Kidney (tissue), 14 donors: Measurements from ENCODE around the gene MTFP1. TPM values are rescaled to one million over a fixed set of nuclear protein-coding genes. Genes with fewer than 3 reads are reported as not detected.

Experiments used
- DNase-seq, 5 donors: peaks; one replicate each; pipeline ENCODE4 v3.0.0-alpha.2; 2013 to 2020
- FAIRE-seq: peaks from 2 replicates; lab custom pipeline; 2012; peaks lifted over from hg19 to GRCh38; lab: Jason Lieb, UNC
- H3K27ac ChIP-seq, 2 donors: one replicate each; pipeline ENCODE4 v1.7.0; 2013; ENCODE audit warnings: low read depth in 2 of 2, low read length in 2 of 2, inconsistent platforms in 1 of 2
- H3K27me3 ChIP-seq: one replicate; pipeline ENCODE4 v1.7.1; 2013; ENCODE audit warnings: low read length, inconsistent platforms; ENCODE audit not compliant: control insufficient read depth, insufficient read depth
- H3K36me3 ChIP-seq, 3 donors: one replicate each; pipeline versions ENCODE4 v1.7.0 to v1.7.1; 2013; ENCODE audit warnings: low read length in 3 of 3, control low read depth in 1 of 3, inconsistent platforms in 1 of 3; ENCODE audit not compliant: insufficient read depth in 3 of 3, control insufficient read depth in 2 of 3
- H3K4me1 ChIP-seq, 3 donors: one replicate each; pipeline versions ENCODE4 v1.7.0 to v1.7.1; 2013; ENCODE audit warnings: low read length in 3 of 3, inconsistent platforms in 1 of 3, low read depth in 1 of 3; ENCODE audit not compliant: control insufficient read depth in 2 of 3, insufficient read depth in 2 of 3
- H3K4me3 ChIP-seq, 3 donors: one replicate each; pipeline versions ENCODE4 v1.7.0 to v1.8.1; 2013; ENCODE audit warnings: low read length in 3 of 3, control low read depth in 1 of 3, inconsistent platforms in 1 of 3
- H3K9ac ChIP-seq, 3 donors: one replicate each; pipeline versions ENCODE4 v1.7.0 to v1.7.1; 2013; ENCODE audit warnings: low read length in 3 of 3, control low read depth in 1 of 3, inconsistent platforms in 1 of 3
- H3K9me3 ChIP-seq, 3 donors: one replicate each; pipeline versions ENCODE4 v1.7.0 to v1.7.1; 2013; ENCODE audit warnings: low read length in 3 of 3, control low read depth in 1 of 3, inconsistent platforms in 1 of 3; ENCODE audit not compliant: control insufficient read depth in 2 of 3, insufficient read depth in 1 of 3
- intact Hi-C: fragments of 100-400 bp; cut with DNase I; formaldehyde crosslinking; loops from one replicate; pipeline ENCODE4 v1.11.1; 2022
- polyA plus RNA-seq: library from polyadenylated mRNA; stranded (reverse); fragments of 350-450 nt; fragmentation: Illumina TruSeq; extraction: RNeasy Lipid Tissue Mini Kit (QIAGEN cat#74804); gene quantifications from one replicate; pipeline ENCODE4 v1.2.3, GENCODE V29; 2014; ENCODE audit warnings: low read depth, low replicate concordance; ENCODE audit not compliant: insufficient read depth
- total RNA-seq: library from RNA; stranded (reverse); fragmentation: NEBNext Ultra II Directional; extraction: Animal tissue kit (Norgen Biotek cat#: 25700); gene quantifications from one replicate; pipeline ENCODE4 v1.2.1, GENCODE V29; 2021
- TF ChIP-seq, protein P1 (sequence below): IDR thresholded peaks from 3 replicates; pipeline ENCODE4 v1.5.1; 2012; ENCODE audit warnings: mild to moderate bottlenecking, moderate library complexity, borderline replicate concordance; ENCODE audit not compliant: insufficient read depth; ENCODE audit errors: extremely low read depth
- donor health status: control.
- donor health status: control.
- donor health status: control.
- donor health status: control.
- donor health status: control.
- donor health status: DM: yes; HTN: yes; CAD: no.
- donor health status: Normal renal cell carcinoma (clear cell type).

The MTFP1 gene
- total and polyA plus RNA-seq, 2 donors from 2014 or later = 8.1 to 82.6 TPM

GRCh38 chr22:30470655-30471054, 45.1 kb downstream of the MTFP1 start:
- H3K27ac ChIP-seq = no peak overlapping the region
- H3K9ac ChIP-seq = no peak overlapping the region
- TF ChIP-seq, protein P1, sequence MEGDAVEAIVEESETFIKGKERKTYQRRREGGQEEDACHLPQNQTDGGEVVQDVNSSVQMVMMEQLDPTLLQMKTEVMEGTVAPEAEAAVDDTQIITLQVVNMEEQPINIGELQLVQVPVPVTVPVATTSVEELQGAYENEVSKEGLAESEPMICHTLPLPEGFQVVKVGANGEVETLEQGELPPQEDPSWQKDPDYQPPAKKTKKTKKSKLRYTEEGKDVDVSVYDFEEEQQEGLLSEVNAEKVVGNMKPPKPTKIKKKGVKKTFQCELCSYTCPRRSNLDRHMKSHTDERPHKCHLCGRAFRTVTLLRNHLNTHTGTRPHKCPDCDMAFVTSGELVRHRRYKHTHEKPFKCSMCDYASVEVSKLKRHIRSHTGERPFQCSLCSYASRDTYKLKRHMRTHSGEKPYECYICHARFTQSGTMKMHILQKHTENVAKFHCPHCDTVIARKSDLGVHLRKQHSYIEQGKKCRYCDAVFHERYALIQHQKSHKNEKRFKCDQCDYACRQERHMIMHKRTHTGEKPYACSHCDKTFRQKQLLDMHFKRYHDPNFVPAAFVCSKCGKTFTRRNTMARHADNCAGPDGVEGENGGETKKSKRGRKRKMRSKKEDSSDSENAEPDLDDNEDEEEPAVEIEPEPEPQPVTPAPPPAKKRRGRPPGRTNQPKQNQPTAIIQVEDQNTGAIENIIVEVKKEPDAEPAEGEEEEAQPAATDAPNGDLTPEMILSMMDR = no peak
- no peaks in the 10 kb centered on the region for H3K9me3 ChIP-seq
- intact Hi-C loops = no loop called here
- no peak overlapping the region for H3K4me3 ChIP-seq
- no peak for DNase-seq
- FAIRE-seq = no peak
- H3K4me1 ChIP-seq = no peaks in the 10 kb centered on the region
- no peaks in the 10 kb centered on the region for H3K36me3 ChIP-seq
- no peaks in the 10 kb centered on the region for H3K27me3 ChIP-seq

GRCh38 chr22:30471616-30472318, 46.2 kb downstream of the MTFP1 start, which contains the start of gene SEC14L3:
Gene SEC14L3, minus strand, starts transcription at chr22:30472017. Its CDS starts 59 bp downstream, at chr22:30471958.
- TF ChIP-seq, protein P1 = no peak
- Histone ChIP-seq H3K27ac (no peak within 1 kb of the TSS), H3K4me3 (no peak within 1 kb of the TSS), H3K27me3 (no peaks in the 10 kb centered on the region), H3K4me1 (no peaks in the 10 kb centered on the region), H3K36me3 (no peaks in the 10 kb centered on the region), H3K9me3 (no peaks in the 10 kb centered on the region), H3K9ac (no peak within 1 kb of the TSS)
- intact Hi-C loops = no loop called here
- DNase-seq = no peak
- FAIRE-seq = no peak

- no peaks in the 10 kb centered on the region for H3K27me3 ChIP-seq
- H3K9me3 ChIP-seq = no peaks in the 10 kb centered on the region
- H3K27ac ChIP-seq = no peak overlapping the region
- no peak overlapping the region for H3K4me3 ChIP-seq
- intact Hi-C loops = no loop called here
- no peak for FAIRE-seq
- H3K4me1 ChIP-seq = no peaks in the 10 kb centered on the region
- H3K9ac ChIP-seq = no peak overlapping the region
- H3K36me3 ChIP-seq = no peaks in the 10 kb centered on the region
- TF ChIP-seq, protein P1 = no peak
- DNase-seq = no peak
Measured at GRCh38 chr22:30472994-30473720, 47.6 kb downstream of the MTFP1 start.
